Mammary epithelial cell (primary cell): ENCODE data around the gene KRTAP5-1.

Experiments
- EZH2 ChIP-seq: IDR thresholded peaks from 2 replicates; pipeline ENCODE4 v1.6.1; 2012; ENCODE audit warnings: low read length, inconsistent platforms, borderline replicate concordance
- TF ChIP-seq, protein P1 (sequence below), 2 donors: IDR thresholded peaks in 1 of 2; conservative IDR thresholded peaks in 1 of 2; 2 replicates each; pipeline ENCODE4 v1.5.1; 2011 to 2012; ENCODE audit warnings: inconsistent platforms in 2 of 2, low read length in 2 of 2, mild to moderate bottlenecking in 2 of 2, control low read depth in 1 of 2, low read depth in 1 of 2; ENCODE audit not compliant: insufficient read depth in 1 of 2; ENCODE audit errors: extremely low read depth in 1 of 2

GRCh38 chr11:1568441-1568911 is 16.6 kb downstream of the KRTAP5-1 start:
- TF ChIP-seq, protein P1, sequence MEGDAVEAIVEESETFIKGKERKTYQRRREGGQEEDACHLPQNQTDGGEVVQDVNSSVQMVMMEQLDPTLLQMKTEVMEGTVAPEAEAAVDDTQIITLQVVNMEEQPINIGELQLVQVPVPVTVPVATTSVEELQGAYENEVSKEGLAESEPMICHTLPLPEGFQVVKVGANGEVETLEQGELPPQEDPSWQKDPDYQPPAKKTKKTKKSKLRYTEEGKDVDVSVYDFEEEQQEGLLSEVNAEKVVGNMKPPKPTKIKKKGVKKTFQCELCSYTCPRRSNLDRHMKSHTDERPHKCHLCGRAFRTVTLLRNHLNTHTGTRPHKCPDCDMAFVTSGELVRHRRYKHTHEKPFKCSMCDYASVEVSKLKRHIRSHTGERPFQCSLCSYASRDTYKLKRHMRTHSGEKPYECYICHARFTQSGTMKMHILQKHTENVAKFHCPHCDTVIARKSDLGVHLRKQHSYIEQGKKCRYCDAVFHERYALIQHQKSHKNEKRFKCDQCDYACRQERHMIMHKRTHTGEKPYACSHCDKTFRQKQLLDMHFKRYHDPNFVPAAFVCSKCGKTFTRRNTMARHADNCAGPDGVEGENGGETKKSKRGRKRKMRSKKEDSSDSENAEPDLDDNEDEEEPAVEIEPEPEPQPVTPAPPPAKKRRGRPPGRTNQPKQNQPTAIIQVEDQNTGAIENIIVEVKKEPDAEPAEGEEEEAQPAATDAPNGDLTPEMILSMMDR (conservative IDR thresholded peaks at IDR 0.05 in 1 of 2, IDR thresholded peaks at IDR 0.05 in 1 of 2; ENCODE audit: extremely low read depth in 1 of 2, insufficient read depth in 1 of 2, low read depth in 1 of 2, low read length in 2 of 2) = no peak
- TF ChIP-seq EZH2 = no peak
